Uterus (tissue), 4 donors: Measurements from ENCODE around the gene ZNF546. TPM values are rescaled to one million over a fixed set of nuclear protein-coding genes. Genes with fewer than 3 reads are reported as not detected.

Source experiments
- DNase-seq, 2 donors: peaks; one replicate each; pipeline ENCODE4 v3.0.0-alpha.2; 2019 to 2020
- H3K27ac ChIP-seq, 2 donors: fragments of 200-600 bp; sonication (generic); 1 replicate in 1 of 2; 2 replicates in 1 of 2; pipeline ENCODE4 v1.5.1; 2016 to 2018
- H3K27me3 ChIP-seq, 2 donors: fragments of 200-600 bp; sonication (generic); one replicate each; pipeline ENCODE4 v1.5.1; 2018 to 2019; ENCODE audit warnings: control low read depth in 1 of 2
- H3K36me3 ChIP-seq, 2 donors: fragments of 200-600 bp; sonication (generic); one replicate each; pipeline ENCODE4 v1.5.1; 2019; ENCODE audit warnings: control low read depth in 1 of 2
- H3K4me1 ChIP-seq, 2 donors: fragments of 200-600 bp; sonication (generic); one replicate each; pipeline ENCODE4 v1.5.1; 2018 to 2019; ENCODE audit warnings: control low read depth in 1 of 2
- H3K4me3 ChIP-seq, 2 donors: fragments of 200-600 bp; sonication (generic); 1 replicate in 1 of 2; 2 replicates in 1 of 2; pipeline ENCODE4 v1.5.1; 2018 to 2019; ENCODE audit warnings: mild to moderate bottlenecking in 1 of 2
- H3K9me3 ChIP-seq, 2 donors: fragments of 200-600 bp; sonication (generic); one replicate each; pipeline ENCODE4 v1.5.1; 2019; ENCODE audit warnings: control low read depth in 1 of 2
- POLR2A ChIP-seq, 2 donors: fragments of 450-650 bp; IDR thresholded peaks; one replicate each; pipeline ENCODE4 v1.6.1; 2016; ENCODE audit warnings: antibody characterized with exemption in 2 of 2, mild to moderate bottlenecking in 1 of 2, moderate library complexity in 1 of 2
- intact Hi-C: fragments of 100-400 bp; cut with DNase I; formaldehyde crosslinking; loops from one replicate; pipeline ENCODE4 v1.15.1; 2023; ENCODE audit warnings: low total_unique reads
- total RNA-seq, 4 donors: library from RNA; depleted of rRNA in 3 of 4; stranded (reverse); fragments of >200 nt in 3 of 4; gene quantifications; one replicate each; pipeline versions ENCODE4 v1.1.0 to v1.2.4, GENCODE V29; 2014 to 2023
- TF ChIP-seq, protein P1 (sequence below), 4 experiments: fragments of 200-600 bp in 2 of 4; fragments of 450-650 bp in 2 of 4; sonication (generic) in 2 of 4; IDR thresholded peaks; one replicate each; pipeline ENCODE4 v1.5.1; 2016 to 2019; ENCODE audit warnings: antibody characterized with exemption in 4 of 4, mild to moderate bottlenecking in 2 of 4, moderate library complexity in 1 of 4
- donor health status: DM: yes; HTN: yes; CAD: no.

Gene ZNF546
- total RNA-seq, 4 donors from 2014 or later, result 1.0 to 18.9 (median 6.3) TPM

DNA sequence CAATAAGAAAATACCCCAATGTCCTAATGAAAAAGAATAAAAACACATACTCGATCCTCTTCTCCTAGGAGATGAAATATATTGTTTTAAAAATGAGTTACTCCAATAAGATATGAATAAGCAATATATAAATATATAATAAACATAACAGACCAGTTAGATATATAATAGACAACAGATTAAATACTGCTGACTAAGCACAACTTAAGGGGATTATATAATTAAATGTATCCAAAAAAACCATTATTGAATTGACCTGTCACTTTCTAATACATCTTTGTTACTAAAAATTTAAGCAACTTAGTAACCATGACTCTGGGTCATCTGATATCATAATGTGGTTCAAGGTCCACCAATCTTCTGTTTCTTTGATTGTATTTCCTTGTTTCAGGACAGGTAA is 73.2 kb downstream of the ZNF546 start:
- H3K4me1 ChIP-seq, result no peaks in the 10 kb centered on the region
- no peaks in the 10 kb centered on the region for H3K36me3 ChIP-seq
- DNase-seq, result no peak
- no peak overlapping the region for H3K4me3 ChIP-seq
- no peaks in the 10 kb centered on the region for H3K27me3 ChIP-seq
- intact Hi-C loops, result no loop called here
- no peak overlapping the region for H3K27ac ChIP-seq
- no peak for TF ChIP-seq POLR2A (IDR thresholded peaks at IDR 0.05)
- TF ChIP-seq, protein P1, sequence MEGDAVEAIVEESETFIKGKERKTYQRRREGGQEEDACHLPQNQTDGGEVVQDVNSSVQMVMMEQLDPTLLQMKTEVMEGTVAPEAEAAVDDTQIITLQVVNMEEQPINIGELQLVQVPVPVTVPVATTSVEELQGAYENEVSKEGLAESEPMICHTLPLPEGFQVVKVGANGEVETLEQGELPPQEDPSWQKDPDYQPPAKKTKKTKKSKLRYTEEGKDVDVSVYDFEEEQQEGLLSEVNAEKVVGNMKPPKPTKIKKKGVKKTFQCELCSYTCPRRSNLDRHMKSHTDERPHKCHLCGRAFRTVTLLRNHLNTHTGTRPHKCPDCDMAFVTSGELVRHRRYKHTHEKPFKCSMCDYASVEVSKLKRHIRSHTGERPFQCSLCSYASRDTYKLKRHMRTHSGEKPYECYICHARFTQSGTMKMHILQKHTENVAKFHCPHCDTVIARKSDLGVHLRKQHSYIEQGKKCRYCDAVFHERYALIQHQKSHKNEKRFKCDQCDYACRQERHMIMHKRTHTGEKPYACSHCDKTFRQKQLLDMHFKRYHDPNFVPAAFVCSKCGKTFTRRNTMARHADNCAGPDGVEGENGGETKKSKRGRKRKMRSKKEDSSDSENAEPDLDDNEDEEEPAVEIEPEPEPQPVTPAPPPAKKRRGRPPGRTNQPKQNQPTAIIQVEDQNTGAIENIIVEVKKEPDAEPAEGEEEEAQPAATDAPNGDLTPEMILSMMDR (IDR thresholded peaks at IDR 0.05), result no peak
- H3K9me3 ChIP-seq, result peaks cover 0 to 22% of the 10 kb centered on the region in 2 donors

Other genes with a start within 250 kb of the ZNF546 start
- not detected for gene LEUTX, start 218.2 kb upstream of the ZNF546 start, total RNA-seq
- gene DYRK1B, start 162.9 kb upstream of the ZNF546 start, total RNA-seq, result 10 to 100 TPM in 2 of 4 donors, 1 to 10 TPM in 2; 1.3 to 15.0 (median 10.1) TPM
- 100 to 1,000 TPM in 3 of 4 donors, 10 to 100 TPM in 1; 71.7 to 327 (median 277) TPM for gene FBL, start 150.7 kb upstream of the ZNF546 start, total RNA-seq
- gene FCGBP, start 62.4 kb upstream of the ZNF546 start, total RNA-seq, result 10 to 100 TPM in 3 of 4 donors, 1 to 10 TPM in 1; 3.8 to 34.7 (median 11.4) TPM
- 100 to 1,000 TPM in 1 of 4 donors, 10 to 100 TPM in 3; 59.4 to 162 (median 67.2) TPM for gene PSMC4, start 25.9 kb upstream of the ZNF546 start, total RNA-seq
- 10 to 100 TPM in 2 of 4 donors, 1 to 10 TPM in 2; 8.2 to 48.3 (median 18.2) TPM for gene ZNF780B, start 59.2 kb downstream of the ZNF546 start, total RNA-seq
- 10 to 100 TPM in 3 of 4 donors, 1 to 10 TPM in 1; 9.4 to 52.9 (median 18.5) TPM for gene ZNF780A, start 93.9 kb downstream of the ZNF546 start, total RNA-seq
- gene MAP3K10, start 194.4 kb downstream of the ZNF546 start, total RNA-seq, result 10 to 100 TPM in 1 of 4 donors, 1 to 10 TPM in 3; 1.0 to 29.0 (median 3.1) TPM
- not detected for gene TTC9B, start 221.3 kb downstream of the ZNF546 start, total RNA-seq
- gene CCNP, start 229.6 kb downstream of the ZNF546 start, total RNA-seq, result under 1 TPM in 2 of 4 donors, not detected in 2; 0.21 to 0.61 TPM